ENCODE results near the gene MTHFD1L.

The MTHFD1L gene

GRCh38 chr6:151108548-151108947 lies 243.0 kb downstream of the MTHFD1L start:
- no peak for TF ChIP-seq POLR2AphosphoS5 (IDR thresholded peaks at IDR 0.05; ENCODE audit: low read depth, low read length)
- TF ChIP-seq TAF1 (IDR thresholded peaks at IDR 0.05; ENCODE audit: borderline replicate concordance, insufficient read depth, low read length), result no peak
- TF ChIP-seq REST (IDR thresholded peaks at IDR 0.05; ENCODE audit: insufficient read depth in 1 of 2, low read depth in 2 of 2, low read length in 2 of 2), result no peak

- TF ChIP-seq TAF1 (IDR thresholded peaks at IDR 0.05; ENCODE audit: borderline replicate concordance, insufficient read depth, low read length), result no peak
- no peak for TF ChIP-seq REST (IDR thresholded peaks at IDR 0.05; ENCODE audit: insufficient read depth in 1 of 2, low read depth in 2 of 2, low read length in 2 of 2)
- no peak for TF ChIP-seq POLR2AphosphoS5 (IDR thresholded peaks at IDR 0.05; ENCODE audit: low read depth, low read length)
- no peak for TF ChIP-seq FOXP2 (optimal IDR thresholded peaks at IDR 0.05; ENCODE audit: borderline replicate concordance, extremely low read depth, extremely low read length, insufficient read depth)
- no peak for TF ChIP-seq SIN3A (IDR thresholded peaks at IDR 0.05; ENCODE audit: borderline replicate concordance, insufficient read depth, low read length)
These were observed 243.9 kb downstream of the MTHFD1L start for GRCh38 chr6:151109361-151109760.

GRCh38 chr6:151109869-151110575 lies 244.5 kb downstream of the MTHFD1L start:
- no peak for TF ChIP-seq SIN3A (IDR thresholded peaks at IDR 0.05; ENCODE audit: borderline replicate concordance, insufficient read depth, low read length)
- no peak for TF ChIP-seq FOXP2 (optimal IDR thresholded peaks at IDR 0.05; ENCODE audit: borderline replicate concordance, extremely low read depth, extremely low read length, insufficient read depth)
- TF ChIP-seq REST (IDR thresholded peaks at IDR 0.05; ENCODE audit: insufficient read depth in 1 of 2, low read depth in 2 of 2, low read length in 2 of 2), result no peak
- TF ChIP-seq TAF1 (IDR thresholded peaks at IDR 0.05; ENCODE audit: borderline replicate concordance, insufficient read depth, low read length), result no peak
- no peak for TF ChIP-seq POLR2AphosphoS5 (IDR thresholded peaks at IDR 0.05; ENCODE audit: low read depth, low read length)

- no peak for TF ChIP-seq FOXP2 (optimal IDR thresholded peaks at IDR 0.05; ENCODE audit: borderline replicate concordance, extremely low read depth, extremely low read length, insufficient read depth)
- no peak for TF ChIP-seq SIN3A (IDR thresholded peaks at IDR 0.05; ENCODE audit: borderline replicate concordance, insufficient read depth, low read length)
- no peak for TF ChIP-seq POLR2AphosphoS5 (IDR thresholded peaks at IDR 0.05; ENCODE audit: low read depth, low read length)
- TF ChIP-seq REST (IDR thresholded peaks at IDR 0.05; ENCODE audit: insufficient read depth in 1 of 2, low read depth in 2 of 2, low read length in 2 of 2), result no peak
- no peak for TF ChIP-seq TAF1 (IDR thresholded peaks at IDR 0.05; ENCODE audit: borderline replicate concordance, insufficient read depth, low read length)
These were observed 245.0 kb downstream of the MTHFD1L start for GRCh38 chr6:151110576-151110905.

GRCh38 chr6:151111670-151112069 lies 246.2 kb downstream of the MTHFD1L start:
- TF ChIP-seq SIN3A (IDR thresholded peaks at IDR 0.05; ENCODE audit: borderline replicate concordance, insufficient read depth, low read length) (no peak), POLR2AphosphoS5 (IDR thresholded peaks at IDR 0.05; ENCODE audit: low read depth, low read length) (no peak), TAF1 (IDR thresholded peaks at IDR 0.05; ENCODE audit: borderline replicate concordance, insufficient read depth, low read length) (no peak), FOXP2 (optimal IDR thresholded peaks at IDR 0.05; ENCODE audit: borderline replicate concordance, extremely low read depth, extremely low read length, insufficient read depth) (no peak), REST (IDR thresholded peaks at IDR 0.05; ENCODE audit: insufficient read depth in 1 of 2, low read depth in 2 of 2, low read length in 2 of 2) (no peak)
